DOHH2 (cell line): Measurements from ENCODE around the gene BCL2L1.

Source experiments
- EZH2phosphoT487 ChIP-seq: fragments of 200-600 bp; sonication (generic); IDR thresholded peaks from 2 replicates; pipeline ENCODE4 v1.6.1; 2017; ENCODE audit warnings: borderline replicate concordance, mild to moderate bottlenecking, antibody characterized with exemption, low read length, moderate library complexity, mixed read lengths
- TF ChIP-seq, protein P1 (sequence below): fragments of 200-600 bp; sonication (generic); IDR thresholded peaks from one replicate; pipeline ENCODE4 v1.5.1; 2014; ENCODE audit warnings: antibody characterized with exemption, mild to moderate bottlenecking, low read depth, low read length; ENCODE audit not compliant: poor library complexity, severe bottlenecking

GRCh38 chr20:31630187-31630790, 92.4 kb downstream of the BCL2L1 start:
- TF ChIP-seq, protein P1, sequence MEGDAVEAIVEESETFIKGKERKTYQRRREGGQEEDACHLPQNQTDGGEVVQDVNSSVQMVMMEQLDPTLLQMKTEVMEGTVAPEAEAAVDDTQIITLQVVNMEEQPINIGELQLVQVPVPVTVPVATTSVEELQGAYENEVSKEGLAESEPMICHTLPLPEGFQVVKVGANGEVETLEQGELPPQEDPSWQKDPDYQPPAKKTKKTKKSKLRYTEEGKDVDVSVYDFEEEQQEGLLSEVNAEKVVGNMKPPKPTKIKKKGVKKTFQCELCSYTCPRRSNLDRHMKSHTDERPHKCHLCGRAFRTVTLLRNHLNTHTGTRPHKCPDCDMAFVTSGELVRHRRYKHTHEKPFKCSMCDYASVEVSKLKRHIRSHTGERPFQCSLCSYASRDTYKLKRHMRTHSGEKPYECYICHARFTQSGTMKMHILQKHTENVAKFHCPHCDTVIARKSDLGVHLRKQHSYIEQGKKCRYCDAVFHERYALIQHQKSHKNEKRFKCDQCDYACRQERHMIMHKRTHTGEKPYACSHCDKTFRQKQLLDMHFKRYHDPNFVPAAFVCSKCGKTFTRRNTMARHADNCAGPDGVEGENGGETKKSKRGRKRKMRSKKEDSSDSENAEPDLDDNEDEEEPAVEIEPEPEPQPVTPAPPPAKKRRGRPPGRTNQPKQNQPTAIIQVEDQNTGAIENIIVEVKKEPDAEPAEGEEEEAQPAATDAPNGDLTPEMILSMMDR: no peak
- TF ChIP-seq EZH2phosphoT487: no peak
